H1 (cell line): ENCODE data around the gene RNF41. TPM values are rescaled to one million over a fixed set of nuclear protein-coding genes. Genes with fewer than 3 reads are reported as not detected.

Source experiments
- CTCF ChIA-PET: fragments of 300-600 bp; sonication (Branson Sonifier 250); formaldehyde crosslinking; loops from one replicate; lab custom pipeline; 2021; ENCODE audit not compliant: partially characterized antibody; lab: Charles Lee
- POLR2A ChIA-PET: fragments of 300-600 bp; sonication (Branson Sonifier 250); formaldehyde crosslinking; loops from one replicate; lab custom pipeline; 2021; ENCODE audit warnings: inconsistent platforms; ENCODE audit not compliant: partially characterized antibody; lab: Charles Lee
- DNase-seq, 2 experiments: peaks; one replicate each; pipeline versions ENCODE4 v3.0.0 to v3.0.0-alpha.2; 2010 to 2022; ENCODE audit warnings: low spot score in 2 of 2, low read depth in 1 of 2, mixed read lengths in 1 of 2
- FAIRE-seq: peaks from 2 replicates; lab custom pipeline; 2011; peaks lifted over from hg19 to GRCh38; lab: Jason Lieb, UNC
- H2AFZ ChIP-seq: 2 replicates; pipeline ENCODE4 v1.8.1; 2012; ENCODE audit warnings: low read length, inconsistent platforms
- H2AK5ac ChIP-seq: 2 replicates; pipeline ENCODE4 v1.6.1; 2013; ENCODE audit warnings: low read depth, low read length
- H2BK120ac ChIP-seq: replicated peaks from 2 replicates; pipeline ENCODE3; 2013; ENCODE audit warnings: low read depth, low read length, inconsistent platforms
- H2BK12ac ChIP-seq: 2 replicates; pipeline ENCODE4 v1.6.1; 2013; ENCODE audit warnings: low read depth, low read length
- H2BK15ac ChIP-seq: 2 replicates; pipeline ENCODE4 v1.6.1; 2013; ENCODE audit warnings: low read length
- H2BK20ac ChIP-seq: 2 replicates; pipeline ENCODE4 v1.6.1; 2013; ENCODE audit warnings: low read length
- H2BK5ac ChIP-seq: 2 replicates; pipeline ENCODE4 v1.6.1; 2013; ENCODE audit warnings: low read depth, low read length
- H3K14ac ChIP-seq: 2 replicates; pipeline ENCODE4 v1.6.1; 2013; ENCODE audit warnings: inconsistent platforms; ENCODE audit not compliant: insufficient read length
- H3K18ac ChIP-seq: 2 replicates; pipeline ENCODE4 v1.6.1; 2013; ENCODE audit warnings: low read length; ENCODE audit errors: extremely low read depth
- H3K23ac ChIP-seq: 2 replicates; pipeline ENCODE4 v1.6.1; 2013; ENCODE audit warnings: inconsistent platforms; ENCODE audit not compliant: insufficient read length
- H3K23me2 ChIP-seq: 2 replicates; pipeline ENCODE4 v1.6.1; 2013; ENCODE audit warnings: low read depth, low read length
- H3K27ac ChIP-seq: 2 replicates; pipeline ENCODE4 v1.6.1; 2011; ENCODE audit warnings: low read depth, low read length, inconsistent platforms
- H3K27me3 ChIP-seq, 4 experiments: replicated peaks in 1 of 4; 1 replicate in 1 of 4; 2 replicates in 3 of 4; pipeline versions ENCODE4 v1.6.1 to v1.8.1; 2011 to 2013; ENCODE audit warnings: low read length in 3 of 4, mild to moderate bottlenecking in 3 of 4, inconsistent platforms in 2 of 4, mixed read lengths in 2 of 4, moderate library complexity in 1 of 4; ENCODE audit not compliant: control insufficient read depth in 3 of 4, insufficient read depth in 3 of 4; ENCODE audit errors: extremely low read depth in 1 of 4
- H3K36me3 ChIP-seq, 4 experiments: 2 replicates each; pipeline versions ENCODE4 v1.6.1 to v1.8.1; 2011 to 2013; ENCODE audit warnings: mild to moderate bottlenecking in 4 of 4, low read length in 3 of 4, moderate library complexity in 2 of 4, control low read depth in 1 of 4, inconsistent platforms in 1 of 4; ENCODE audit not compliant: insufficient read depth in 4 of 4, control insufficient read depth in 2 of 4
- H3K4ac ChIP-seq: replicated peaks from 2 replicates; pipeline ENCODE3; 2013; ENCODE audit warnings: low read length, low read depth, mixed read lengths, inconsistent platforms; ENCODE audit not compliant: insufficient read length
- H3K4me1 ChIP-seq, 4 experiments: replicated peaks in 1 of 4; 1 replicate in 1 of 4; 2 replicates in 3 of 4; pipeline versions ENCODE4 v1.6.1 to v1.8.1; 2011 to 2013; ENCODE audit warnings: low read length in 3 of 4, inconsistent platforms in 2 of 4, mixed read lengths in 1 of 4; ENCODE audit not compliant: insufficient read depth in 4 of 4, control insufficient read depth in 3 of 4
- H3K4me2 ChIP-seq, 2 experiments: 2 replicates each; pipeline versions ENCODE4 v1.6.1 to v1.8.1; 2011 to 2013; ENCODE audit warnings: low read depth in 2 of 2, low read length in 2 of 2, control low read depth in 1 of 2, inconsistent platforms in 1 of 2, mild to moderate bottlenecking in 1 of 2; ENCODE audit not compliant: insufficient read depth in 1 of 2
- H3K4me3 ChIP-seq, 4 experiments: fragments of 200-600, 300-600 bp in 1 of 4; sonication (generic), shearing (Covaris generic), sonication (Bioruptor Twin) in 1 of 4; 2 replicates each; pipeline versions ENCODE4 v1.5.1 to v1.8.1; 2011 to 2016; ENCODE audit warnings: low read length in 4 of 4, low read depth in 3 of 4, control low read depth in 2 of 4, inconsistent platforms in 2 of 4, mild to moderate bottlenecking in 2 of 4, mixed read lengths in 1 of 4, moderate library complexity in 1 of 4; ENCODE audit not compliant: insufficient read depth in 2 of 4; ENCODE audit errors: extremely low read depth in 1 of 4
- H3K56ac ChIP-seq: replicated peaks from 2 replicates; pipeline ENCODE3; 2013; ENCODE audit warnings: low read depth, mild to moderate bottlenecking, mixed read lengths, low read length, inconsistent platforms; ENCODE audit not compliant: insufficient read length
- H3K79me1 ChIP-seq: 2 replicates; pipeline ENCODE4 v1.6.1; 2013; ENCODE audit warnings: low read depth, low read length, control low read depth
- H3K79me2 ChIP-seq, 2 experiments: 2 replicates each; pipeline versions ENCODE4 v1.6.1 to v1.8.1; 2012 to 2013; ENCODE audit warnings: low read length in 2 of 2, mild to moderate bottlenecking in 2 of 2, inconsistent platforms in 1 of 2; ENCODE audit not compliant: insufficient read depth in 2 of 2, control insufficient read depth in 1 of 2
- H3K9ac ChIP-seq, 4 experiments: replicated peaks in 1 of 4; 1 replicate in 1 of 4; 2 replicates in 3 of 4; pipeline versions ENCODE4 v1.6.1 to v1.8.1; 2011 to 2013; ENCODE audit warnings: low read depth in 3 of 4, low read length in 3 of 4, control low read depth in 2 of 4, mild to moderate bottlenecking in 2 of 4, moderate library complexity in 2 of 4, inconsistent platforms in 1 of 4; ENCODE audit errors: extremely low read depth in 1 of 4
- H3K9me3 ChIP-seq, 2 experiments: 2 replicates each; pipeline versions ENCODE4 v1.6.1 to v1.8.1; 2012 to 2013; ENCODE audit warnings: mild to moderate bottlenecking in 2 of 2, moderate library complexity in 2 of 2, control low read depth in 1 of 2, inconsistent platforms in 1 of 2, low read depth in 1 of 2, low read length in 1 of 2, mixed read lengths in 1 of 2; ENCODE audit not compliant: insufficient read depth in 2 of 2
- H4K20me1 ChIP-seq, 2 experiments: replicated peaks in 1 of 2; 2 replicates each; pipeline versions ENCODE3 to v1.8.1; 2011 to 2013; ENCODE audit warnings: inconsistent platforms in 2 of 2, low read length in 2 of 2, mild to moderate bottlenecking in 1 of 2; ENCODE audit not compliant: insufficient read depth in 2 of 2, control insufficient read depth in 1 of 2
- H4K5ac ChIP-seq: 2 replicates; pipeline ENCODE4 v1.6.1; 2013; ENCODE audit warnings: low read length, low read depth, mixed read lengths, inconsistent platforms; ENCODE audit not compliant: insufficient read length
- H4K8ac ChIP-seq: 2 replicates; pipeline ENCODE4 v1.8.0; 2013; ENCODE audit warnings: mild to moderate bottlenecking, moderate library complexity, low read length, inconsistent platforms; ENCODE audit not compliant: insufficient read depth; ENCODE audit errors: extremely low read depth
- H4K91ac ChIP-seq: replicated peaks from 2 replicates; pipeline ENCODE3; 2013; ENCODE audit warnings: low read length, mixed read lengths, inconsistent platforms; ENCODE audit not compliant: insufficient read length
- BCL11A ChIP-seq, 2 experiments: IDR thresholded peaks; one replicate each; pipeline ENCODE4 v1.6.1; 2011; ENCODE audit warnings: low read depth in 2 of 2, low read length in 2 of 2, mild to moderate bottlenecking in 2 of 2
- CEBPB ChIP-seq: IDR thresholded peaks from 2 replicates; pipeline ENCODE4 v1.6.1; 2012; ENCODE audit warnings: low read depth, low read length
- EP300 ChIP-seq, 2 experiments: IDR thresholded peaks; 1 replicate in 1 of 2; 2 replicates in 1 of 2; pipeline ENCODE4 v1.6.1; 2011 to 2012; ENCODE audit warnings: low read depth in 2 of 2, low read length in 2 of 2, mild to moderate bottlenecking in 2 of 2, borderline replicate concordance in 1 of 2, inconsistent platforms in 1 of 2, moderate library complexity in 1 of 2
- KDM4A ChIP-seq: IDR thresholded peaks from one replicate; pipeline ENCODE4 v1.7.1; 2012; ENCODE audit warnings: low read depth, mild to moderate bottlenecking, moderate library complexity, low read length, inconsistent platforms; ENCODE audit not compliant: severe bottlenecking
- RAD21 ChIP-seq, 2 experiments: IDR thresholded peaks in 1 of 2; conservative IDR thresholded peaks in 1 of 2; 2 replicates each; pipeline ENCODE4 v1.6.1; 2011; ENCODE audit warnings: low read depth in 2 of 2, low read length in 2 of 2, improper control_type of control experiment in 1 of 2, inconsistent platforms in 1 of 2, mild to moderate bottlenecking in 1 of 2, moderate library complexity in 1 of 2
- TBP ChIP-seq: IDR thresholded peaks from 2 replicates; pipeline ENCODE4 v1.6.1; 2011; ENCODE audit warnings: low read depth, low read length, improper control_type of control experiment
- TCF12 ChIP-seq: IDR thresholded peaks from 2 replicates; pipeline ENCODE4 v1.6.1; 2011; ENCODE audit warnings: low read depth, mild to moderate bottlenecking, low read length
- WGBS, 2 experiments: shearing (Covaris generic) in 1 of 2; methylation state at CpG; one replicate each; pipeline versions ENCODE4 v1.1.6 to v1.1.7; 2013 to 2015; ENCODE audit warnings: low lambda C conversion rate in 2 of 2, mixed read lengths in 2 of 2, inconsistent platforms in 1 of 2, low coverage in 1 of 2, missing lambda C conversion rate in 1 of 2; ENCODE audit not compliant: insufficient replicate concordance in 2 of 2, insufficient coverage in 1 of 2, insufficient read length in 1 of 2; ENCODE audit errors: extremely low coverage in 1 of 2, missing lambda C conversion rate in 1 of 2; 5-methylcytosine and 5-hydroxymethylcytosine counted together
- polyA plus RNA-seq, 7 experiments: library from polyadenylated mRNA; depleted of rRNA in 3 of 7; stranded (reverse) in 5 of 7; unstranded in 2 of 7; fragments of >200 nt in 5 of 7; fragments of 200-250 nt in 2 of 7; gene quantifications; 1 replicate in 5 of 7; 2 replicates in 1 of 7; 4 replicates in 1 of 7; pipeline versions ENCODE4 v1.2.1 to v1.2.3, GENCODE V29; 2011 to 2013; ENCODE audit warnings: missing spikeins in 2 of 7, mixed read lengths in 2 of 7
- total RNA-seq: library from RNA; stranded (reverse); fragmentation: NEBNext Ultra II Directional; extraction: Animal tissue kit (Norgen Biotek cat#: 25700); gene quantifications from 2 replicates; pipeline ENCODE4 v1.2.1, GENCODE V29; 2021

The RNF41 gene
- total and polyA plus RNA-seq, 2 of the 8 experiments (the other 6 are each of a cell fraction or from before 2014, with no cell fraction given), result 55.5 to 98.6 TPM

- Histone ChIP-seq H3K9ac (no peak overlapping the region), H3K18ac (no peak overlapping the region), H2BK120ac (no peak overlapping the region), H3K56ac (no peak overlapping the region), H2BK12ac (no peak overlapping the region), H4K91ac (no peak overlapping the region), H4K20me1 (peaks cover 2 to 8% of the 10 kb centered on the region in 2 experiments), H2AFZ (no peak overlapping the region), H3K23me2 (peaks cover 24% of the 10 kb centered on the region), H3K36me3 (peaks cover 6 to 19% (median 9%) of the 10 kb centered on the region in 4 experiments; a peak in 7 of 8 replicates), H3K4me2 (no peak overlapping the region), H4K8ac (no peak overlapping the region), H3K14ac (no peak overlapping the region), H3K4ac (no peak overlapping the region), H2BK15ac (no peak overlapping the region), H3K27me3 (no peaks in the 10 kb centered on the region; a peak in 1 of 7 replicates), H2AK5ac (no peak overlapping the region), H2BK20ac (no peak overlapping the region), H3K27ac (no peak overlapping the region), H3K23ac (no peak overlapping the region), H3K4me3 (no peak overlapping the region), H3K9me3 (no peaks in the 10 kb centered on the region), H3K79me2 (peaks cover 3 to 23% of the 10 kb centered on the region in 2 experiments), H2BK5ac (no peak overlapping the region), H4K5ac (no peak overlapping the region), H3K4me1 (peaks cover 9 to 21% (median 13%) of the 10 kb centered on the region in 4 experiments), H3K79me1 (peaks cover 3% of the 10 kb centered on the region; the same call in 1 of the 2 replicates)
- DNase-seq, result no peak
- TF ChIP-seq BCL11A (IDR thresholded peaks at IDR 0.05; ENCODE audit: low read depth in 2 of 2, low read length in 2 of 2) (no peak), TBP (no peak), CEBPB (no peak), KDM4A (no peak), EP300 (IDR thresholded peaks at IDR 0.05; ENCODE audit: borderline replicate concordance in 1 of 2, low read depth in 2 of 2, low read length in 2 of 2) (no peak), RAD21 (IDR thresholded peaks at IDR 0.05 in 1 of 2, conservative IDR thresholded peaks at IDR 0.05 in 1 of 2; ENCODE audit: low read depth in 2 of 2, low read length in 2 of 2) (no peak), TCF12 (no peak)
- CTCF ChIA-PET, result interaction anchor here (1.2 to 2.7 kb wide), 5 partner anchors 10 to 44 kb away, joined by 3 to 15 read pairs (median 4); partner anchors contain the start of genes ESYT1 and ZC3H10
- WGBS, 2 experiments, result 94% methylated on average over 5 of the region's 5 CpGs; no CpG with 5 or more reads in 1 of the 2 experiments
- POLR2A ChIA-PET, result interaction anchor here (1.1 to 15.6 kb wide), 7 partner anchors 8 to 294 kb away, joined by 3 to 656 read pairs (median 7); partner anchors contain the start of genes PA2G4, RNF41, SMARCC2 and TIMELESS
- no peak for FAIRE-seq
Observed at GRCh38 chr12:56154818-56155217, 66.9 kb downstream of the RNF41 start.
